ENCODE data around the gene VCL. TPM values are rescaled to one million over a fixed set of nuclear protein-coding genes. Genes with fewer than 3 reads are reported as not detected.
A peak's percentile ranks its signal among the peaks of the same experiment; 100 is the strongest.

The VCL gene
- total RNA-seq, 1 experiment from 2014 or later: 495 TPM

DNA sequence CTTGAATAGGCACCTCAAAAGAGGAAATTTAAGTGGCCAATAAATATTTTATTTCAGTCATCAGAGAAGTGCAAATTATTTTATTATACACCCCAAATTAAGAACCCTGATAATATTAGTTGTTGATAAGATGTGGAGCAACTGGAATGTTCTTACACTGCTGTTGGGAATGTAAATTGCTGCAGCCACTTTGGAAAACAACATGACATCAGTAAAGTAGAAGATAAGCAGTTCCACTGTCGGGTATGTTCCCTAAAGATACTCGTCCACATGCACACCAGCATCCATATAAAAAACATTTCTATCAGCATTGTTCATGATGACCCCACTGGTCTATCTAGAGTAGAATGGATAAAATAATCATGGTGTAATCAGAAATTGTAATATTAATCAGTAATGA, 46.5 kb downstream of the VCL start:
- H3K4me3 ChIP-seq (ENCODE audit: low read depth in 2 of 2, low read length in 2 of 2): no peak overlapping the region
- TF ChIP-seq REST (IDR thresholded peaks at IDR 0.05; ENCODE audit: insufficient read depth in 1 of 2, low read depth in 2 of 2, low read length in 1 of 2) (no peak), POLR2AphosphoS5 (IDR thresholded peaks at IDR 0.05; ENCODE audit: low read depth, low read length) (no peak), SIN3A (IDR thresholded peaks at IDR 0.05; ENCODE audit: borderline replicate concordance, insufficient read depth, low read depth, low read length) (no peak), TCF7L2 (IDR thresholded peaks at IDR 0.05; ENCODE audit: low read depth, low read length) (no peak)
- TF ChIP-seq, protein P1, sequence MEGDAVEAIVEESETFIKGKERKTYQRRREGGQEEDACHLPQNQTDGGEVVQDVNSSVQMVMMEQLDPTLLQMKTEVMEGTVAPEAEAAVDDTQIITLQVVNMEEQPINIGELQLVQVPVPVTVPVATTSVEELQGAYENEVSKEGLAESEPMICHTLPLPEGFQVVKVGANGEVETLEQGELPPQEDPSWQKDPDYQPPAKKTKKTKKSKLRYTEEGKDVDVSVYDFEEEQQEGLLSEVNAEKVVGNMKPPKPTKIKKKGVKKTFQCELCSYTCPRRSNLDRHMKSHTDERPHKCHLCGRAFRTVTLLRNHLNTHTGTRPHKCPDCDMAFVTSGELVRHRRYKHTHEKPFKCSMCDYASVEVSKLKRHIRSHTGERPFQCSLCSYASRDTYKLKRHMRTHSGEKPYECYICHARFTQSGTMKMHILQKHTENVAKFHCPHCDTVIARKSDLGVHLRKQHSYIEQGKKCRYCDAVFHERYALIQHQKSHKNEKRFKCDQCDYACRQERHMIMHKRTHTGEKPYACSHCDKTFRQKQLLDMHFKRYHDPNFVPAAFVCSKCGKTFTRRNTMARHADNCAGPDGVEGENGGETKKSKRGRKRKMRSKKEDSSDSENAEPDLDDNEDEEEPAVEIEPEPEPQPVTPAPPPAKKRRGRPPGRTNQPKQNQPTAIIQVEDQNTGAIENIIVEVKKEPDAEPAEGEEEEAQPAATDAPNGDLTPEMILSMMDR (IDR thresholded peaks at IDR 0.05): no peak
- no peak for DNase-seq (ENCODE audit: low read depth, low spot score)
- intact Hi-C loops (cut with micrococcal nuclease; ENCODE audit: unreplicated experiment) (no loop called here), in situ Hi-C loops (cut with HindIII; ENCODE audit: low pct_unique_long_range_greater_than_20kb, low sequenced_read_pairs) (no loop called here)
- peaks cover 21% of the 10 kb centered on the region for H3K4me1 ChIP-seq (ENCODE audit: control insufficient read depth, insufficient read depth, low read length)
- CTCF ChIA-PET: no interaction called here
- H3K27me3 ChIP-seq (ENCODE audit: control insufficient read depth, insufficient read depth, low read length): no peaks in the 10 kb centered on the region
- H3K9me3 ChIP-seq (ENCODE audit: control insufficient read depth, insufficient read depth, low read depth, low read length): no peaks in the 10 kb centered on the region
- TSS peak; percentile 41 for BruUV-seq (replicated peaks)
- peaks cover 30% of the 10 kb centered on the region for H3K36me3 ChIP-seq (ENCODE audit: control insufficient read depth, insufficient read depth, low read length)
- ATAC-seq: no peak
- no peak overlapping the region for H3K27ac ChIP-seq (ENCODE audit: low read length)
- POLR2A ChIA-PET: no interaction called here

GRCh38 chr10:74047304-74047703, 49.4 kb downstream of the VCL start:
- Histone ChIP-seq H3K4me1 (ENCODE audit: control insufficient read depth, insufficient read depth, low read length) (peaks cover 29% of the 10 kb centered on the region), H3K27me3 (ENCODE audit: control insufficient read depth, insufficient read depth, low read length) (no peaks in the 10 kb centered on the region), H3K4me3 (ENCODE audit: low read depth in 2 of 2, low read length in 2 of 2) (no peak overlapping the region), H3K36me3 (ENCODE audit: control insufficient read depth, insufficient read depth, low read length) (peaks cover 30% of the 10 kb centered on the region), H3K9me3 (ENCODE audit: control insufficient read depth, insufficient read depth, low read depth, low read length) (no peaks in the 10 kb centered on the region), H3K27ac (ENCODE audit: low read length) (peak overlapping the region; percentile 4; the same call in 1 of the 2 replicates)
- in situ Hi-C loops (cut with HindIII; ENCODE audit: low pct_unique_long_range_greater_than_20kb, low sequenced_read_pairs) (no loop called here), intact Hi-C loops (cut with micrococcal nuclease; ENCODE audit: unreplicated experiment) (no loop called here)
- ATAC-seq (no peak), DNase-seq (ENCODE audit: low read depth, low spot score) (no peak)
- CTCF ChIA-PET: no interaction called here
- BruUV-seq (replicated peaks): no TSS peak
- POLR2A ChIA-PET: no interaction called here
- TF ChIP-seq, protein P1 (IDR thresholded peaks at IDR 0.05): no peak
- no peak for TF ChIP-seq SIN3A (IDR thresholded peaks at IDR 0.05; ENCODE audit: borderline replicate concordance, insufficient read depth, low read depth, low read length)
- no peak for TF ChIP-seq TCF7L2 (IDR thresholded peaks at IDR 0.05; ENCODE audit: low read depth, low read length)
- TF ChIP-seq POLR2AphosphoS5 (IDR thresholded peaks at IDR 0.05; ENCODE audit: low read depth, low read length): no peak
- no peak for TF ChIP-seq REST (IDR thresholded peaks at IDR 0.05; ENCODE audit: insufficient read depth in 1 of 2, low read depth in 2 of 2, low read length in 1 of 2)

Measured in Panc1 (cell line).